Endodermal cell (in vitro differentiated cells): ENCODE measurements around the gene VPS13D. TPM values are rescaled to one million over a fixed set of nuclear protein-coding genes. Genes with fewer than 3 reads are reported as not detected.
A peak's percentile ranks its signal among the peaks of the same experiment; 100 is the strongest.

Source experiments
- DNase-seq: peaks from one replicate; pipeline ENCODE4 v3.0.0-alpha.2; 2017
- H3K27ac ChIP-seq: 2 replicates; pipeline ENCODE4 v1.5.1; 2013; ENCODE audit warnings: mild to moderate bottlenecking, low read depth, low read length, moderate library complexity
- H3K27me3 ChIP-seq: 2 replicates; pipeline ENCODE4 v1.6.1; 2013; ENCODE audit warnings: mild to moderate bottlenecking, low read length, moderate library complexity; ENCODE audit not compliant: insufficient read depth, control insufficient read depth, poor library complexity, severe bottlenecking
- H3K36me3 ChIP-seq: 2 replicates; pipeline ENCODE4 v1.7.0; 2013; ENCODE audit warnings: mild to moderate bottlenecking, low read length, moderate library complexity; ENCODE audit not compliant: control insufficient read depth, insufficient read depth
- H3K4me1 ChIP-seq: one replicate; pipeline ENCODE4 v1.7.0; 2013; ENCODE audit warnings: low read length; ENCODE audit not compliant: control insufficient read depth, insufficient read depth
- H3K4me3 ChIP-seq: 2 replicates; pipeline ENCODE4 v1.5.1; 2013; ENCODE audit warnings: mild to moderate bottlenecking, low read length, moderate library complexity
- H3K9ac ChIP-seq: 2 replicates; pipeline ENCODE4 v1.6.1; 2013; ENCODE audit warnings: mild to moderate bottlenecking, low read length, moderate library complexity; ENCODE audit not compliant: poor library complexity, severe bottlenecking; ENCODE audit errors: extremely low read depth
- H3K9me3 ChIP-seq: 2 replicates; pipeline ENCODE4 v1.6.1; 2013; ENCODE audit warnings: mild to moderate bottlenecking, low read length, moderate library complexity; ENCODE audit not compliant: control insufficient read depth
- H3K27ac Mint-ChIP-seq: 2 replicates; pipeline ENCODE4 v1.8.0; 2020; ENCODE audit warnings: mixed read lengths
- H3K27me3 Mint-ChIP-seq: 2 replicates; pipeline ENCODE4 v1.8.0; 2021; ENCODE audit warnings: mild to moderate bottlenecking, mixed read lengths; ENCODE audit not compliant: insufficient read depth
- H3K36me3 Mint-ChIP-seq: 2 replicates; pipeline ENCODE4 v1.8.0; 2020; ENCODE audit warnings: low read depth, mixed read lengths
- H3K4me1 Mint-ChIP-seq: 2 replicates; pipeline ENCODE4 v1.8.0; 2020; ENCODE audit warnings: mixed read lengths
- H3K4me3 Mint-ChIP-seq: 2 replicates; pipeline ENCODE4 v1.8.0; 2020; ENCODE audit warnings: mild to moderate bottlenecking, moderate library complexity, mixed read lengths
- H3K9me3 Mint-ChIP-seq: 2 replicates; pipeline ENCODE4 v1.8.0; 2020; ENCODE audit warnings: mild to moderate bottlenecking, mixed read lengths
- CTCF ChIP-seq: fragments of 200-600 bp; sonication (generic); conservative IDR thresholded peaks from 2 replicates; pipeline ENCODE4 v1.5.0; 2021; ENCODE audit warnings: antibody characterized with exemption, mild to moderate bottlenecking
- WGBS, 2 experiments: methylation state at CpG; one replicate each; pipeline versions ENCODE4 v1.1.5 to v1.1.7; 2013; ENCODE audit warnings: missing lambda C conversion rate in 2 of 2, mixed read lengths in 1 of 2; ENCODE audit not compliant: insufficient coverage in 1 of 2, insufficient read length in 1 of 2; 5-methylcytosine and 5-hydroxymethylcytosine counted together
- total RNA-seq, 2 donors: library from RNA; stranded (reverse); fragmentation: NEBNext Ultra II Directional in 1 of 2; extraction: Animal tissue kit (Norgen Biotek cat#: 25700) in 1 of 2; gene quantifications; 2 replicates in 1 of 2; 3 replicates in 1 of 2; pipeline ENCODE4 v1.2.1, GENCODE V29; 2021

Gene VPS13D
- total RNA-seq, 2 donors from 2014 or later = 32.5 to 36.7 TPM

GRCh38 chr1:12376236-12377045 lies 146.6 kb downstream of the VPS13D start:
- Histone ChIP-seq H3K27me3 (no peaks in the 10 kb centered on the region), H3K9me3 (no peaks in the 10 kb centered on the region), H3K36me3 (peaks cover 26% of the 10 kb centered on the region), H3K9ac (no peak overlapping the region), H3K27ac (no peak overlapping the region), H3K4me1 (peaks cover 9% of the 10 kb centered on the region), H3K4me3 (no peak overlapping the region)
- H3K9me3 Mint-ChIP-seq = no peaks in the 10 kb centered on the region
- 93 to 100% methylated on average over 5 to 6 of the region's 6 CpGs for WGBS, 2 experiments
- H3K36me3 Mint-ChIP-seq = peaks cover 30% of the 10 kb centered on the region
- TF ChIP-seq CTCF = no peak
- no peak overlapping the region for H3K27ac Mint-ChIP-seq
- no peak overlapping the region for H3K4me3 Mint-ChIP-seq
- H3K4me1 Mint-ChIP-seq = peaks cover 13% of the 10 kb centered on the region
- H3K27me3 Mint-ChIP-seq = no peaks in the 10 kb centered on the region
- DNase-seq = no peak

GRCh38 chr1:12380326-12381249 lies 150.8 kb downstream of the VPS13D start:
- Mint-ChIP-seq H3K9me3 (no peaks in the 10 kb centered on the region), H3K27me3 (no peaks in the 10 kb centered on the region), H3K27ac (peak overlapping the region; percentile 91), H3K4me3 (no peak overlapping the region), H3K36me3 (peaks cover 53% of the 10 kb centered on the region), H3K4me1 (peaks cover 15% of the 10 kb centered on the region)
- no peaks in the 10 kb centered on the region for H3K27me3 ChIP-seq
- H3K4me1 ChIP-seq = peaks cover 11% of the 10 kb centered on the region
- peaks cover 45% of the 10 kb centered on the region for H3K36me3 ChIP-seq
- TF ChIP-seq CTCF = no peak
- no peak for DNase-seq
- peak overlapping the region; percentile 35 for H3K9ac ChIP-seq
- H3K4me3 ChIP-seq = peak overlapping the region; percentile 22
- H3K27ac ChIP-seq = no peak overlapping the region
- WGBS, 2 experiments = 99 to 100% methylated on average over 1 to 2 of the region's 2 CpGs
- no peaks in the 10 kb centered on the region for H3K9me3 ChIP-seq

GRCh38 chr1:12383001-12383400 lies 153.2 kb downstream of the VPS13D start:
- DNase-seq = no peak
- H3K4me1 Mint-ChIP-seq = peaks cover 15% of the 10 kb centered on the region
- no peak overlapping the region for H3K9ac ChIP-seq
- peaks cover 11% of the 10 kb centered on the region for H3K4me1 ChIP-seq
- H3K9me3 ChIP-seq = peaks cover 21% of the 10 kb centered on the region
- H3K36me3 ChIP-seq = peaks cover 69% of the 10 kb centered on the region
- peaks cover 16% of the 10 kb centered on the region for H3K9me3 Mint-ChIP-seq
- TF ChIP-seq CTCF = no peak
- no peaks in the 10 kb centered on the region for H3K27me3 Mint-ChIP-seq
- H3K27me3 ChIP-seq = no peaks in the 10 kb centered on the region
- no peak overlapping the region for H3K4me3 ChIP-seq
- no peak overlapping the region for H3K27ac Mint-ChIP-seq
- no CpG with 5 or more reads among the region's 1 CpG for WGBS, 2 experiments
- H3K36me3 Mint-ChIP-seq = peaks cover 69% of the 10 kb centered on the region
- no peak overlapping the region for H3K4me3 Mint-ChIP-seq
- no peak overlapping the region for H3K27ac ChIP-seq
